Spleen (tissue), 7 donors: Measurements from ENCODE around the gene TOM1L2.

Experiments used
- CTCF ChIP-seq, 11 experiments: fragments of 200-600 bp in 7 of 11; fragments of 450-650 bp in 4 of 11; sonication (generic) in 4 of 11; IDR thresholded peaks in 8 of 11; conservative IDR thresholded peaks in 3 of 11; 1 replicate in 7 of 11; 2 replicates in 4 of 11; pipeline versions ENCODE4 v1.4.0 to v1.8.0; 2016 to 2021; ENCODE audit warnings: antibody characterized with exemption in 11 of 11, inconsistent platforms in 4 of 11, mild to moderate bottlenecking in 1 of 11
- POLR2AphosphoS5 ChIP-seq, 3 donors: sonication (generic); formaldehyde crosslinking; IDR thresholded peaks; one replicate each; pipeline ENCODE4 v1.5.1; 2017; ENCODE audit warnings: antibody characterized with exemption in 3 of 3
- donor health status: DM: no; HTN: no; CAD: no; lungs with moderate emphysema.
- donor health status: DM: no; HTN: no; CAD: no.
- donor health status: DM: no; HTN: no; CAD: no.

GRCh38 chr17:17915183-17915582 lies 57.0 kb downstream of the TOM1L2 start:
- TF ChIP-seq POLR2AphosphoS5 (IDR thresholded peaks at IDR 0.05) (no peak), CTCF (IDR thresholded peaks at IDR 0.05 in 8 of 11, conservative IDR thresholded peaks at IDR 0.05 in 3 of 11) (no peak)
